CD4-positive, alpha-beta T cell treated with Interleukin-4 for 4 hours (primary cell): ENCODE measurements around the gene TSPAN10.

ENCODE experiments used
- DNase-seq: peaks from one replicate; pipeline ENCODE4 v3.0.0-alpha.2; 2020

The TSPAN10 gene

GRCh38 chr17:81690549-81690948 is 53.6 kb downstream of the TSPAN10 start:
- no peak for DNase-seq

GRCh38 chr17:81691196-81691595 is 54.2 kb downstream of the TSPAN10 start:
- no peak for DNase-seq

DNA sequence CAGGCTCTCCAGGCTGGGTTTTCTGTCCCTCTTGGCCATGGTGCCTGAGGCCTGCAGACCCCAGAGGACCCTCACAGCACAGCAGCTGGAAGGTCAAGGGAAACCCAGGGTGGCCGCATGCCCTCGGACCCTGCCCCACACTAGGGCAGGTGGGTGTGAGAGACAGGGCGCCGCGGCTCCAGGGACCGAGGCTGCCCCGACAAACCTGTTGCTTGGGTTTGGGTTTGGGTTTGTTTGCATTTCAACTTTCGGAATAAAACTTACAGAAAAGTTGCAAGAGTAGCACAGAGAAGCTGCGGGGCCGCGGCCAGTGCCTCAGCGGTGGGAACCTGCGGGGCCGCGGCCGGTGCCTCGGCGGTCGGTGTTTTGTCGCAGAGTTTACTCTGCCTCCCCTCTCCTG is 54.6 kb downstream of the TSPAN10 start:
- DNase-seq, result no peak

- no peak for DNase-seq
Measured at GRCh38 chr17:81693509-81694210, 56.7 kb downstream of the TSPAN10 start.

- no peak for DNase-seq
Measured at GRCh38 chr17:81694810-81695209, 57.8 kb downstream of the TSPAN10 start.

DNA sequence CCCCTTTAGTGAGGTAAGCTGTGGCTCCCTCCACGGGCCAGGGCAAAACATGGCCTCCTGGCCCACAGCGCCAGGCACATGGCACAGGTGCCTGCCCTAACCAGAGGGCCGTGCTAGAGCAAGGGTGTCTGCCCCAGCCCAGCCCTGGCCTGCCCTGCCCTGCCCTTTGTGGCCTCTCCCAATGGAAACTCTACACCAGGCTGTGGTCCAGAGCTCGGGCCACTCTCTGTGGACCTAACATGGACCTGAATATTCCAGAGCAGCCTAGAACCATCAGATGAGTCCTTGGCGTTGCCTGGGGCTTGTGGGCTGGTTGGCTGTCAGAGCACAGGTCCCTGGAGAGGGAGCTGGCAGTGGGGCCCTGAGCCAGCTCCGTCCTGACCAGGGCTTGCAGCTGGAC is 58.2 kb downstream of the TSPAN10 start:
- DNase-seq, result no peak

DNA sequence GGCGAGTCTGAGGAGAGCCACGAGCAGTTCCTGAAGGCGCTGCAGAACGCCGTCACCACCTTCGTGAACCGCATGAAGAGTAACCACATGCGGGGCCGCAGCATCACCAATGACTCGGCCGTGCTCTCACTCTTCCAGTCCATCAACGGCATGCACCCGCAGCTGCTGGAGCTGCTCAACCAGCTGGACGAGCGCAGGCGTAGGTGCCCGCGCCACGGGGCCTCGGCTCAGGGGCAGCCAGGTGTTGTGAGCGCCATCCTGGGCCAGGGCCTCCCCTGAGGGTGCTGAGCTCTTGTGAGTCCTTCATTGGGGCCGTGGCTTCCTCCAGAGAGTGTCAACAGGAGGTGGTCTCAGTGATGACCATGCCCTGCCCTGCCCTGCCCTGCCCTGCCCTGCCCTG is 58.8 kb downstream of the TSPAN10 start:
- DNase-seq, result no peak

DNA sequence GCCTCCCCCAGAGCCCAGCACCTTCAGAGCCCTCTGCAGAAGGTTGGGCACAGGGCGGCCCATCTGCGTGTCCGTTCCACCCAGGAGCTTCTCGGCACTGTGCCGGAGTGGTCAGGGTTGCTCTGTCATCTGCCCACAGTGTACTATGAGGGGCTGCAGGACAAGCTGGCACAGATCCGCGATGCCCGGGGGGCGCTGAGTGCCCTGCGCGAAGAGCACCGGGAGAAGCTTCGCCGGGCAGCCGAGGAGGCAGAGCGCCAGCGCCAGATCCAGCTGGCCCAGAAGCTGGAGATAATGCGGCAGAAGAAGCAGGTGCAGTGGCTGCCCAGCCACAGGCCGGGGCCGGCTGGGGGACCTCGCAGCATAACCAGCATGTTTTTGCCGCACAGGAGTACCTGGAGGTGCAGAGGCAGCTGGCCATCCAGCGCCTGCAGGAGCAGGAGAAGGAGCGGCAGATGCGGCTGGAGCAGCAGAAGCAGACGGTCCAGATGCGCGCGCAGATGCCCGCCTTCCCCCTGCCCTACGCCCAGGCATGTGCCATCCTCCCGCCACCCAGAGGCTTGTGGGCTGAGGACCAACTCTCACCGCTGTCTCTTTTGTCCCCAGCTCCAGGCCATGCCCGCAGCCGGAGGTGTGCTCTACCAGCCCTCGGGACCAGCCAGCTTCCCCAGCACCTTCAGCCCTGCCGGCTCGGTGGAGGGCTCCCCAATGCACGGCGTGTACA is 59.4 kb downstream of the TSPAN10 start:
- no peak for DNase-seq

- DNase-seq, result no peak
Measured at GRCh38 chr17:81697261-81698044, 60.5 kb downstream of the TSPAN10 start.
